ENCODE data around the gene WDFY1. TPM values are rescaled to one million over a fixed set of nuclear protein-coding genes. Genes with fewer than 3 reads are reported as not detected.
A peak's percentile ranks its signal among the peaks of the same experiment; 100 is the strongest.

The WDFY1 gene
- total and polyA plus RNA-seq, 9 of the 15 experiments (the other 6 are each of a cell fraction or from before 2014, with no cell fraction given) = 5.4 to 27.6 (median 17.5) TPM

DNA sequence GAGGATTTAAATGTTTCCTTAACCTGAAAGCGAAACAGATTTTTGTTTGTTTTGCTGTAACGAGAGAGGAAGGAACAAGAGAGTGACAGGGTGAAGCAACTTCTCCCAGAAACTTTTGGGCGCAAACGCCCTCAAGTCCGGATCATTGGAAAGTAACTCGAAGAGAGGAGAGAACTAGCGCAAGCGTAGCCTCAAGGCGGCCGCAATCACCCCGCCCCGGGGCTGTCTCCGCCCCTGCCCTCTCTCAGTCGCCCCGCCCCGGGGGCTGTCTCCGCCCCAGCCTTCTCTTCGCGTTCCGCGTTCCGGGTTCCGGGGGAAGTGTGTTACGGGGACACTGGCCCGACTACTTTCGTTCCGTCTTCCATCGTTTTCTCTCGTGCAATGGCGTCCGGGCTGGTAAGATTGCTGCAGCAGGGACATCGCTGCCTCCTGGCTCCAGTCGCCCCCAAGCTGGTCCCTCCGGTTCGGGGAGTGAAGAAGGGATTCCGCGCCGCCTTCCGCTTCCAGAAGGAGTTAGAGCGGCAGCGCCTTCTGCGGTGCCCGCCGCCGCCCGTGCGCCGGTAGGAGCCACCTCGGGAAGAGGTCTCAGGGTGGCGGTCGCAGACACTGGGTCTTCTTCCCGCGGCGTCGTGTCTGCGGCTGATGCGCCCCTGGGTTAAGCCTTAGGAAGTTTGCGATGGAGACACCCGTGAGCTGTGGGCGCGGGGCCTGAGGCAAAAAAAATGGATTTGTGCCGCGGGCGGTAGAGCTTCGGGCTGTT is 12.1 kb upstream of the WDFY1 start, which contains the start of gene MRPL44 (continued):
- TF ChIP-seq, protein P1, sequence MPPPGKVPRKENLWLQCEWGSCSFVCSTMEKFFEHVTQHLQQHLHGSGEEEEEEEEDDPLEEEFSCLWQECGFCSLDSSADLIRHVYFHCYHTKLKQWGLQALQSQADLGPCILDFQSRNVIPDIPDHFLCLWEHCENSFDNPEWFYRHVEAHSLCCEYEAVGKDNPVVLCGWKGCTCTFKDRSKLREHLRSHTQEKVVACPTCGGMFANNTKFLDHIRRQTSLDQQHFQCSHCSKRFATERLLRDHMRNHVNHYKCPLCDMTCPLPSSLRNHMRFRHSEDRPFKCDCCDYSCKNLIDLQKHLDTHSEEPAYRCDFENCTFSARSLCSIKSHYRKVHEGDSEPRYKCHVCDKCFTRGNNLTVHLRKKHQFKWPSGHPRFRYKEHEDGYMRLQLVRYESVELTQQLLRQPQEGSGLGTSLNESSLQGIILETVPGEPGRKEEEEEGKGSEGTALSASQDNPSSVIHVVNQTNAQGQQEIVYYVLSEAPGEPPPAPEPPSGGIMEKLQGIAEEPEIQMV (tag; conservative IDR thresholded peaks at IDR 0.05; ENCODE audit: low read depth) = no peak
- TF ChIP-seq ZBED1 (IDR thresholded peaks at IDR 0.05) = no peak
- TF ChIP-seq THRAP3 (IDR thresholded peaks at IDR 0.05; ENCODE audit: borderline replicate concordance) = no peak
- TF ChIP-seq ZNF311 (CRISPR knock-in tag; IDR thresholded peaks at IDR 0.05) = no peak
- TF ChIP-seq ZNF253 (CRISPR knock-in tag; conservative IDR thresholded peaks at IDR 0.05) = no peak
- TF ChIP-seq ZNF347 (CRISPR knock-in tag; IDR thresholded peaks at IDR 0.05; ENCODE audit: low read depth) = no peak
- no peak for TF ChIP-seq ZBTB1 (CRISPR knock-in tag; IDR thresholded peaks at IDR 0.05; ENCODE audit: borderline replicate concordance, low read depth)
- TF ChIP-seq GABPA (tag; conservative IDR thresholded peaks at IDR 0.05; ENCODE audit: low read depth) = peak; percentile 97
- TF ChIP-seq POLR2B (IDR thresholded peaks at IDR 0.05; ENCODE audit: low read depth, partially characterized antibody) = peak; percentile 60
- TF ChIP-seq, protein P2, sequence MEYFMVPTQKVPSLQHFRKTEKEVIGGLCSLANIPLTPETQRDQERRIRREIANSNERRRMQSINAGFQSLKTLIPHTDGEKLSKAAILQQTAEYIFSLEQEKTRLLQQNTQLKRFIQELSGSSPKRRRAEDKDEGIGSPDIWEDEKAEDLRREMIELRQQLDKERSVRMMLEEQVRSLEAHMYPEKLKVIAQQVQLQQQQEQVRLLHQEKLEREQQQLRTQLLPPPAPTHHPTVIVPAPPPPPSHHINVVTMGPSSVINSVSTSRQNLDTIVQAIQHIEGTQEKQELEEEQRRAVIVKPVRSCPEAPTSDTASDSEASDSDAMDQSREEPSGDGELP (CRISPR knock-in tag; IDR thresholded peaks at IDR 0.05; ENCODE audit: borderline replicate concordance) = peak; percentile 73; the same call in 1 of the 2 replicates
- TF ChIP-seq, protein P3, sequence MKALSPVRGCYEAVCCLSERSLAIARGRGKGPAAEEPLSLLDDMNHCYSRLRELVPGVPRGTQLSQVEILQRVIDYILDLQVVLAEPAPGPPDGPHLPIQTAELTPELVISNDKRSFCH (CRISPR knock-in tag; IDR thresholded peaks at IDR 0.05) = no peak
- TF ChIP-seq, protein P3 (tag; IDR thresholded peaks at IDR 0.05) = peak; percentile 69; the same call in 1 of the 2 replicates
- no peak for TF ChIP-seq ZNF584 (CRISPR knock-in tag; IDR thresholded peaks at IDR 0.05; ENCODE audit: low read depth)
- no peak for TF ChIP-seq RBM14 (IDR thresholded peaks at IDR 0.05; ENCODE audit: borderline replicate concordance, insufficient read depth, low read depth, low read length)
- peak; percentile 49; the same call in 1 of the 2 replicates for TF ChIP-seq ZKSCAN1 (IDR thresholded peaks at IDR 0.05; ENCODE audit: low read depth, low read length)
- peak; percentile 55; the same call in 1 of the 2 replicates for TF ChIP-seq SOX6 (IDR thresholded peaks at IDR 0.05)
- TF ChIP-seq CBX8 (IDR thresholded peaks at IDR 0.05; ENCODE audit: borderline replicate concordance, extremely low read depth, low read depth, low read length, poor library complexity, severe bottlenecking) = no peak
- no peak for TF ChIP-seq BACH1 (tag; IDR thresholded peaks at IDR 0.05)
- TF ChIP-seq DPF2 (IDR thresholded peaks at IDR 0.05) = 0 out of 2 replicates have a peak, but pooled peaks have one; percentile 33

All from K562 (cell line).